Measurements from ENCODE around the gene GNLY.

The GNLY gene

DNA sequence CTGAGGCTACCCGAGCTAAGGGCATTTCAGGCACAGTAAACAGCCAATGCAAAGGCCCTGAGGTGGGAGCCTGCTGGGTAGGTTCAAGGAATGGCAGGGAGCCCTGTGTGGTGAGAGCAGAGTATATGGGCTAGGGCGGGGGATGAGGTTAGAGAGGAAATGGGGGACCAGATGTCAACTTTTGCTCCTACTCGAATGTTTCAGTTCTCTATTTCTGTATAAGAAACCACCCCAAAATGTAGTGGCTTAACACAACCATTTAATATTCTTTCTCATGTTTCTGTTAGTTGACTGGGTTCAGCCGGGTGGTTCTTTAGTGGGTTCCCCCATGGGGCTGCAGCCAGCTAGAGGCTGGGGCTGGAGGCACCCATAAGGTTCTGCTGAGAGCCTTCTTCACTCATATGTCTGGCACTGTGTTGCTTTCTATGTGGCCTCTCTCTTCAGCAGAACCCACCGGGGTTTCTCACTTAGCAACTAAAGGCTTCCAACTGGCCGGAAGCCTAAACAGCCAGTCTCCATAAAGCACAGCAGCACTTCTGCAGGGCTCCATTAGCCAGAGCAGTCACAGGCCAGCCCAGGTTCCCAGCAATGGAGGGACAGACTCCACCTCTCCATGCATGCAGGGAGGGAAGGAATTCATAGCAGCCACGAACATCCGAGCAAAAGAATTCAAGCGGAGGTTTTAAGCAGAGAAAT is 54.0 kb downstream of the GNLY start:
- DNase-seq, result no peak
